ENCODE results near the gene ELMOD1.

ELMOD1 gene

DNA sequence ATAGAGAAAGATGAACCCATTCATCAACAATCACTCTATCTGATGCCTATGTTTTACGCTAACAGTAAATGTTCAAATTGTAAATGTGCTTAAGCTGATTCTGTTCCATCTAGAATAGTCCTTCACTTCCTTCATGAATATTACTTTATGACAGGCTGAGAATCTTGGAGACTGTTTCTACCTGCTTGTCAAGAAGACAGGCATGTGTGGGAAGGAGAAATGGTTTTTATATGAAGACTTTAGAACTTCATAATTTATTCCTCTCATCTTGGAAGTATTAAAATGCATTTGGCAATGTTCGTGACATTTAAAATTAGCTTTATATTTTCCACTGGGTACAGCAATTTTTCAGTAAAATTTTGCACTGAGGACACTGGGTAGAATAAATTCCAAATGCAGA is 41.0 kb downstream of the ELMOD1 start:
- DNase-seq (ENCODE audit: low read depth in 2 of 2) = no peak
- TF ChIP-seq, protein P1, sequence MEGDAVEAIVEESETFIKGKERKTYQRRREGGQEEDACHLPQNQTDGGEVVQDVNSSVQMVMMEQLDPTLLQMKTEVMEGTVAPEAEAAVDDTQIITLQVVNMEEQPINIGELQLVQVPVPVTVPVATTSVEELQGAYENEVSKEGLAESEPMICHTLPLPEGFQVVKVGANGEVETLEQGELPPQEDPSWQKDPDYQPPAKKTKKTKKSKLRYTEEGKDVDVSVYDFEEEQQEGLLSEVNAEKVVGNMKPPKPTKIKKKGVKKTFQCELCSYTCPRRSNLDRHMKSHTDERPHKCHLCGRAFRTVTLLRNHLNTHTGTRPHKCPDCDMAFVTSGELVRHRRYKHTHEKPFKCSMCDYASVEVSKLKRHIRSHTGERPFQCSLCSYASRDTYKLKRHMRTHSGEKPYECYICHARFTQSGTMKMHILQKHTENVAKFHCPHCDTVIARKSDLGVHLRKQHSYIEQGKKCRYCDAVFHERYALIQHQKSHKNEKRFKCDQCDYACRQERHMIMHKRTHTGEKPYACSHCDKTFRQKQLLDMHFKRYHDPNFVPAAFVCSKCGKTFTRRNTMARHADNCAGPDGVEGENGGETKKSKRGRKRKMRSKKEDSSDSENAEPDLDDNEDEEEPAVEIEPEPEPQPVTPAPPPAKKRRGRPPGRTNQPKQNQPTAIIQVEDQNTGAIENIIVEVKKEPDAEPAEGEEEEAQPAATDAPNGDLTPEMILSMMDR (IDR thresholded peaks at IDR 0.05; ENCODE audit: low read depth, low read length) = no peak
- H3K4me3 ChIP-seq (replicated peaks in 1 of 2; ENCODE audit: low read depth in 2 of 2, low read length in 2 of 2) = no peak overlapping the region

DNA sequence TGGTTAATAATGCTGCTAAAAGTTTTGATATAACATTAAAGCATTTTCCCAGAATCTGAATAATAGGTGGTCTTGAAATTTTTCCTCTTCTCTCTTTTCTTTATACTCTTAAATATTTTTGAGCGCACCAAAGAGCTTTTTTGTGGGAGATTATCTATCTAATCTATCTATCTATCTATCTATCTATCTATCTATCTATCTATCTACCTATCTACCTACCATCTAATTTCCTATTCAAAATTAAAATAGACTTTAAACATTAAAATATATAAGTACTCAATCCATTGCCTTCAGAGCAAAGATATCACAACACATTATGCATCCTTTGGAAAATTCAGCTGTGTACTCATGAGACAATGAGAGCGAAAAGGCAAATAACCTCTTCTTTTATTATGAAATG is 55.8 kb downstream of the ELMOD1 start:
- H3K4me3 ChIP-seq (replicated peaks in 1 of 2; ENCODE audit: low read depth in 2 of 2, low read length in 2 of 2) = no peak overlapping the region
- TF ChIP-seq, protein P1 (IDR thresholded peaks at IDR 0.05; ENCODE audit: low read depth, low read length) = no peak
- DNase-seq (ENCODE audit: low read depth in 2 of 2) = no peak

DNA sequence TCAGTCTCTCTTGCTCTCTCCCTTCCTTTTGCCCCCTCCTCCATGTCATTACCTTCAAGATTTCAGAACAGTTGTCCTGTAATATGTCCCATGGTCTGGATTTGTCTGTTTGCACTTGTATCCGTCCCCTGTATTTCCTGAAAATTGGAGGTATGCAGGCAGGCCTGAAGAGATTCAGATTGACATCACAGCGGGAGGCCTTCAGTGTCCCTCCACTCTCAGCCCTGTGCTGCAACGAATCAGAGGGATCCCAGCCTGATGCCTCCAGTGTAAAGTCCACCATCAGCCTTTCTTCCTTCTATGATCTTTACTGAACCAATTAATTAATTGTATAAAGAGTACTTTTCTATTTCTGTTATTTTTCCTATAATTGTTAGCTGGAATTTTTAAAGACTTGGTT is 57.3 kb downstream of the ELMOD1 start:
- TF ChIP-seq, protein P1 (IDR thresholded peaks at IDR 0.05; ENCODE audit: low read depth, low read length) = no peak
- no peak overlapping the region for H3K4me3 ChIP-seq (replicated peaks in 1 of 2; ENCODE audit: low read depth in 2 of 2, low read length in 2 of 2)
- no peak for DNase-seq (ENCODE audit: low read depth in 2 of 2)

DNA sequence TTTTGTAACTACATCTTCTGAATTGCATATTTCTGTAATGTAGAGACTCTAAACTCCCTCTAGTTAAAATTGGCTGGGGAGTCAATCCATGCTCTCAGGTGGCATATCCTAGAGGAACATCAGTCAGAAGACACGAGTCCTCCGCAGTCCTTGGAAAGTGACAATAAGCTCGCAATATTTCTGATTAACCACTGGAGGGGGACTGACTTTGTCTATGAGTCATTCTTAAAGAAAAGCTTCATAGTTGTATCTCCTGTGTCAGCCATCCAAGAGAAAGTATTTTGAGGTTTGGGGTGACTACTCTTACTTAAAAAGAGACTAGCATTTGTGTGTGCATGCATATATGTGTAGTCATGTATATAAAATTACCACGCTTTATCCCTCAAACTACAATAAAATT is 60.7 kb downstream of the ELMOD1 start:
- DNase-seq (ENCODE audit: low read depth in 2 of 2) = peak in 1 of 2 donors; percentile 5
- TF ChIP-seq, protein P1 (IDR thresholded peaks at IDR 0.05; ENCODE audit: low read depth, low read length) = no peak
- H3K4me3 ChIP-seq (replicated peaks in 1 of 2; ENCODE audit: low read depth in 2 of 2, low read length in 2 of 2) = no peak overlapping the region

DNA sequence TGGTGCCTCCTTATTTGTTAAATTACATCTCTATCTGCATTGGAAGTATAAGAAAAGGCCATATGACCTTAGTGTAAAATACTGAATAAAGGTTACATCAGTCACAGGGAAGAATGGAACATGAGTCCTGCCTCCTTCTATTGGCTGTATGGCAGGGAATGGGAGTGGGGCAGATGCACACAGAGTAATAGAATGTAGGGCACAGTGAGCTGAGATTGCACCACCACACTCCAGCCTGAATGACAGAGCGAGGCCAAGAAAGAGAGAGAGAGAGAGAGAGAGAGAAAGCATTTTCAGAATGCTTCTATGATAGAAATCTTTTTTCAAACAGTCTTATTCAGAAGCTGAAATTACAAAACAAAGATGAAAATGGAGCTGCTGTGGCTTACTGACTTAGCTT is 62.1 kb downstream of the ELMOD1 start:
- DNase-seq (ENCODE audit: low read depth in 2 of 2) = peak; percentile 5 to 19
- no peak overlapping the region for H3K4me3 ChIP-seq (replicated peaks in 1 of 2; ENCODE audit: low read depth in 2 of 2, low read length in 2 of 2)
- TF ChIP-seq, protein P1 (IDR thresholded peaks at IDR 0.05; ENCODE audit: low read depth, low read length) = no peak

DNA sequence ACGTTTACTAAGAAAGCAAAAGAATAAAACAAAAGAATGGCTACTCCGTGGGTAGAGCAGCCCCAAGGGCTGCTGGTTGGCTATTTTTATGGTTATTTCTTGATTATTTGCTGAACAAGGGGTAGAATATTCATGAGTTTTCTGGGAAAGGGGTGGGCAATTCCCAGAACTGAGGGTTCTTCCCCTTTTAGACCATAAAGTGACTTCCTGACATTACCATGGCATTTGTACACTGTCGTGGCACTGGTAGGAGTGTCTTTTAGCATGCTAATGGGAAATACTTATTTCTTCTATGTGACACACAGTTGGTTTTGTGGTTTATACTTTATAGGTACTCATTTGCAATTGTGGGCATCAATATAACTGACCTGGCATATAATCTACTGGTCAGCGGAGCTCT is 64.7 kb downstream of the ELMOD1 start:
- H3K4me3 ChIP-seq (replicated peaks in 1 of 2; ENCODE audit: low read depth in 2 of 2, low read length in 2 of 2) = no peak overlapping the region
- no peak for DNase-seq (ENCODE audit: low read depth in 2 of 2)
- TF ChIP-seq, protein P1 (IDR thresholded peaks at IDR 0.05; ENCODE audit: low read depth, low read length) = no peak

DNA sequence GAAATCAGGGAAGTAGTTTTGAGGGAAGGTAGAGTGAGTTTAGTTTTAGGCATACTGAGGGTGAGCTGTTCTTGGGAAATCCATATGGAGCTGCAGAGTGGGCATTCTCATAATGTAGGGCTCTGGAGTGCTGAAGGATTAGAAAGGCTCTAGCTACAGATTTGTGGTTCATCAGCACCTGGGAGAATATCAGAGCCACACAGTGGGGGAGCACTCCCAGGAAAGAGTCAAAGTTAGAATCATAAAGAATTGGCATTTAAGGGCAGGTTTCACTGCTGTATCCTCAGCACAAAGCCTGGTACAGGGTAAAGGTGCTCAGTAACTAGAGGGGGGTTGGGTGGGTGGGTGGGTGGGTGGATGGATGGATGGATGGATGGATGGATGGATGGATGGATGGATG is 68.4 kb downstream of the ELMOD1 start:
- no peak overlapping the region for H3K4me3 ChIP-seq (replicated peaks in 1 of 2; ENCODE audit: low read depth in 2 of 2, low read length in 2 of 2)
- TF ChIP-seq, protein P1 (IDR thresholded peaks at IDR 0.05; ENCODE audit: low read depth, low read length) = no peak
- no peak for DNase-seq (ENCODE audit: low read depth in 2 of 2)

Data from cardiac fibroblast (primary cell).